ENCODE measurements around the gene OAS2. TPM values are rescaled to one million over a fixed set of nuclear protein-coding genes. Genes with fewer than 3 reads are reported as not detected.

The OAS2 gene
- total and polyA plus RNA-seq, 12 donors: 3.3 to 24.2 (median 8.4) TPM

- Histone ChIP-seq H3K36me3 (no peaks in the 10 kb centered on the region), H3K4me3 (peak overlapping the region in 1 of 10 donors; percentile 60), H3K4me1 (peaks cover 0 to 39% (median 11%) of the 10 kb centered on the region in 9 donors), H3K27me3 (no peaks in the 10 kb centered on the region), H3K9me3 (peaks cover 0 to 17% (median 8%) of the 10 kb centered on the region in 11 donors), H3K27ac (peak overlapping the region in 9 of 10 donors; percentile 77 to 94 (median 88))
- WGBS, 2 donors: 61 to 66% methylated on average over 3 of the region's 3 CpGs
- no peak for DNase-seq
- intact Hi-C loops (cut with DNase I): loop anchor here in 2 of 10 donors (5.0 to 10.0 kb wide), 2 partner anchors 35 to 72 kb away; partner anchors contain the start of gene OAS1 (in 1 of the 2)
- ATAC-seq: no peak
- TF ChIP-seq CTCF (IDR thresholded peaks at IDR 0.05): no peak
Measured at GRCh38 chr12:112977139-112977538, 1.2 kb upstream of the OAS2 start.

- Histone ChIP-seq H3K4me1 (peaks cover 0 to 39% (median 11%) of the 10 kb centered on the region in 9 donors), H3K4me3 (peak overlapping the region in 9 of 10 donors; percentile 51 to 70 (median 64)), H3K27me3 (no peaks in the 10 kb centered on the region), H3K9me3 (peaks cover 0 to 22% (median 12%) of the 10 kb centered on the region in 11 donors), H3K36me3 (no peaks in the 10 kb centered on the region), H3K27ac (peak overlapping the region; percentile 68 to 94 (median 88))
- 53 to 70% methylated on average over 8 of the region's 8 CpGs for WGBS, 2 donors
- intact Hi-C loops (cut with DNase I): loop anchor here in 2 of 10 donors (2.0 to 10.0 kb wide), 3 partner anchors 35 to 73 kb away; partner anchors contain the start of genes OAS1 (in 1 of the 2) and OAS3 (in 1 of the 2)
- no peak for TF ChIP-seq CTCF (IDR thresholded peaks at IDR 0.05)
- no peak for DNase-seq
- peak in 4 of 8 donors; percentile 8 to 29 (median 13) for ATAC-seq
Measured at GRCh38 chr12:112977641-112978040, 678 bp upstream of the OAS2 start.

- no peaks in the 10 kb centered on the region for H3K27me3 ChIP-seq
- intact Hi-C loops (cut with DNase I): loop anchor here in 2 of 10 donors (2.0 to 10.0 kb wide), 3 partner anchors 37 to 74 kb away; partner anchors contain the start of genes OAS1 (in 1 of the 2) and OAS3 (in 1 of the 2)
- ATAC-seq (peak; percentile 40 to 81 (median 66)), DNase-seq (no peak)
- H3K4me3 ChIP-seq: peak overlapping the region; percentile 20 to 70 (median 62)
- peaks cover 0 to 5% (median 0%) of the 10 kb centered on the region in 9 donors for H3K36me3 ChIP-seq
- no peak for TF ChIP-seq CTCF (IDR thresholded peaks at IDR 0.05)
- 44 to 50% methylated on average over 6 of the region's 6 CpGs for WGBS, 2 donors
- peaks cover 0 to 39% (median 11%) of the 10 kb centered on the region in 9 donors for H3K4me1 ChIP-seq
- H3K9me3 ChIP-seq: peaks cover 0 to 32% (median 15%) of the 10 kb centered on the region in 11 donors
- H3K27ac ChIP-seq: peak overlapping the region; percentile 68 to 94 (median 88)
Measured at GRCh38 chr12:112979041-112979680, 842 bp downstream of the OAS2 start.

GRCh38 chr12:112980491-112981158 is 2.3 kb downstream of the OAS2 start:
- ATAC-seq (no peak), DNase-seq (no peak)
- no peak for TF ChIP-seq CTCF (IDR thresholded peaks at IDR 0.05)
- 59 to 71% methylated on average over 4 of the region's 4 CpGs for WGBS, 2 donors
- peaks cover 0 to 39% (median 10%) of the 10 kb centered on the region in 9 donors for H3K4me1 ChIP-seq
- H3K9me3 ChIP-seq: peaks cover 0 to 44% (median 25%) of the 10 kb centered on the region in 11 donors
- peak overlapping the region in 1 of 10 donors; percentile 15 for H3K27ac ChIP-seq
- intact Hi-C loops (cut with DNase I): no loop called here
- H3K36me3 ChIP-seq: peaks cover 0 to 5% (median 0%) of the 10 kb centered on the region in 9 donors
- no peaks in the 10 kb centered on the region for H3K27me3 ChIP-seq
- H3K4me3 ChIP-seq: peak overlapping the region in 6 of 10 donors; percentile 61 to 70 (median 68)
